Fibroblast of lung (primary cell): Measurements from ENCODE around the gene NDOR1. TPM values are rescaled to one million over a fixed set of nuclear protein-coding genes. Genes with fewer than 3 reads are reported as not detected.

Experiments
- DNase-seq, 2 donors: peaks; one replicate each; pipeline versions ENCODE4 v3.0.0 to v3.0.0-alpha.2; 2010; ENCODE audit warnings: low read depth in 2 of 2
- H2AFZ ChIP-seq: 2 replicates; pipeline ENCODE4 v1.5.1; 2012; ENCODE audit warnings: low read length, control low read depth, inconsistent platforms
- H3K27ac ChIP-seq: 2 replicates; pipeline ENCODE4 v1.5.1; 2011; ENCODE audit warnings: low read length, control low read depth; ENCODE audit not compliant: insufficient read depth
- H3K27me3 ChIP-seq: 2 replicates; pipeline ENCODE4 v1.5.1; 2011; ENCODE audit warnings: mild to moderate bottlenecking, low read length; ENCODE audit not compliant: control insufficient read depth, insufficient read depth
- H3K36me3 ChIP-seq: 2 replicates; pipeline ENCODE4 v1.5.1; 2011; ENCODE audit warnings: low read length; ENCODE audit not compliant: control insufficient read depth, insufficient read depth
- H3K4me1 ChIP-seq: 2 replicates; pipeline ENCODE4 v1.5.1; 2011; ENCODE audit warnings: low read length; ENCODE audit not compliant: control insufficient read depth, insufficient read depth; ENCODE audit errors: extremely low read depth
- H3K4me2 ChIP-seq: 2 replicates; pipeline ENCODE4 v1.5.1; 2011; ENCODE audit warnings: low read length, control low read depth; ENCODE audit not compliant: insufficient read depth; ENCODE audit errors: extremely low read depth
- H3K4me3 ChIP-seq, 4 experiments: fragments of 200-600 bp in 1 of 4; sonication (generic) in 1 of 4; replicated peaks in 1 of 4; 2 replicates each; pipeline ENCODE4 v1.5.1; 2011 to 2016; ENCODE audit warnings: low read length in 4 of 4, low read depth in 3 of 4, mild to moderate bottlenecking in 3 of 4, control low read depth in 2 of 4, inconsistent platforms in 1 of 4, mixed read lengths in 1 of 4; ENCODE audit not compliant: insufficient read depth in 1 of 4; ENCODE audit errors: control extremely low read depth in 1 of 4
- H3K79me2 ChIP-seq: 2 replicates; pipeline ENCODE4 v1.5.1; 2012; ENCODE audit warnings: mild to moderate bottlenecking, low read length, inconsistent platforms; ENCODE audit not compliant: control insufficient read depth, insufficient read depth
- H3K9ac ChIP-seq: 2 replicates; pipeline ENCODE4 v1.5.1; 2011; ENCODE audit warnings: mild to moderate bottlenecking, low read length, control low read depth; ENCODE audit not compliant: insufficient read depth
- H3K9me3 ChIP-seq: 2 replicates; pipeline ENCODE4 v1.5.1; 2012; ENCODE audit warnings: low read depth, low read length; ENCODE audit not compliant: control insufficient read depth, insufficient read depth
- H4K20me1 ChIP-seq: 2 replicates; pipeline ENCODE4 v1.5.1; 2011; ENCODE audit warnings: low read length; ENCODE audit not compliant: control insufficient read depth, insufficient read depth; ENCODE audit errors: extremely low read depth
- EZH2 ChIP-seq: IDR thresholded peaks from 2 replicates; pipeline ENCODE4 v1.5.1; 2012; ENCODE audit warnings: low read length, control low read depth, mild to moderate bottlenecking; ENCODE audit errors: missing control alignments
- polyA plus RNA-seq, 2 donors: library from polyadenylated mRNA; depleted of rRNA in 1 of 2; stranded (reverse) in 1 of 2; unstranded in 1 of 2; fragments of >200 nt; gene quantifications; 2 replicates each; pipeline ENCODE4 v1.2.1, GENCODE V29; 2011 to 2012; ENCODE audit warnings: missing spikeins in 1 of 2
- total RNA-seq: library from RNA; depleted of rRNA; stranded (reverse); fragments of >200 nt; gene quantifications from 2 replicates; pipeline ENCODE4 v1.2.1, GENCODE V29; 2014
- TF ChIP-seq, protein P1 (sequence below), 2 donors: IDR thresholded peaks in 1 of 2; conservative IDR thresholded peaks in 1 of 2; 1 replicate in 1 of 2; 2 replicates in 1 of 2; pipeline ENCODE4 v1.5.1; 2011 to 2012; ENCODE audit warnings: low read length in 2 of 2, control low read depth in 1 of 2, inconsistent platforms in 1 of 2, low read depth in 1 of 2, mild to moderate bottlenecking in 1 of 2

Gene NDOR1
- total and polyA plus RNA-seq, 2 donors (not counting 1 experiment from before 2014, with no cell fraction given), result 2.4 to 3.1 TPM

DNA sequence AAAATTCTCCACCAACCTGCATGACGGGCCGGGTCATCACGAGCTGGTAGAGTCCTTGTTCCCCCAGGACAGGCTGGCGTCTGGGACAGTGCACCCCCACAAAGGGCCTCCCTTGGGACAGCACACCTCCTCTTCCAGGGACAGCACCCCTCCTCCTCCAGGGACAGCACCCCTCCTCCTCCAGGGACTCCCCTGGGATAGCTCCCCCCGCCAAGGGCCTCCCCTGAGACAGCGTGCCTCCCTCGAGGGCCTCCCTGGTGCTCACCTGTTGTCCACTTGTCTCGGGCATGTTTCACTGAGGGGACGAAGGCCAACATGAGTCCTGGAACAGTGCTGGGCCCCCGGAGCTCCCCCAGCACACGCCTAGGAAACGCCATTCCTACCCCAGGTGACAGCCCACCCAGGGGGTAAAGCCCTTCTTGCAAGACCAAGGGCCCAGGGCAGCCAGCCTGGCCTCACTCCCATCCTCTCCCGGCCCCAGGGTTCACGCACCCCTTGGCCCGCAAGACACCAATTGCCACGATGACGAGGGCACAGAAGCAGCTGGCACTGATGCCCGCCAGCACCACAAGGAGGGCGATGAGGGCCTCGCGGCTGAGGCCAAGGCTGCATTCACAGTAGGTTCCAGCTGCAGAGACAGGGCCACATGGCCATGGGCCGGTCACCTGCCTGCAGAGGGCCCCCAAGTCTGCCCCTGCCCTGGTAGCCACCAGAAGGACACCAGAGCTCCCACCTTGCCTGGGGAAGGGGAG is 34.2 kb upstream of the NDOR1 start:
- Histone ChIP-seq H3K4me3 (no peak overlapping the region), H3K27me3 (peaks cover 31% of the 10 kb centered on the region), H3K9ac (no peak overlapping the region), H3K27ac (no peak overlapping the region), H3K4me2 (no peak overlapping the region), H3K4me1 (no peaks in the 10 kb centered on the region), H3K79me2 (no peaks in the 10 kb centered on the region), H3K9me3 (no peaks in the 10 kb centered on the region), H4K20me1 (no peaks in the 10 kb centered on the region), H3K36me3 (no peaks in the 10 kb centered on the region), H2AFZ (no peak overlapping the region)
- DNase-seq, result no peak
- TF ChIP-seq EZH2, result no peak
- TF ChIP-seq, protein P1, sequence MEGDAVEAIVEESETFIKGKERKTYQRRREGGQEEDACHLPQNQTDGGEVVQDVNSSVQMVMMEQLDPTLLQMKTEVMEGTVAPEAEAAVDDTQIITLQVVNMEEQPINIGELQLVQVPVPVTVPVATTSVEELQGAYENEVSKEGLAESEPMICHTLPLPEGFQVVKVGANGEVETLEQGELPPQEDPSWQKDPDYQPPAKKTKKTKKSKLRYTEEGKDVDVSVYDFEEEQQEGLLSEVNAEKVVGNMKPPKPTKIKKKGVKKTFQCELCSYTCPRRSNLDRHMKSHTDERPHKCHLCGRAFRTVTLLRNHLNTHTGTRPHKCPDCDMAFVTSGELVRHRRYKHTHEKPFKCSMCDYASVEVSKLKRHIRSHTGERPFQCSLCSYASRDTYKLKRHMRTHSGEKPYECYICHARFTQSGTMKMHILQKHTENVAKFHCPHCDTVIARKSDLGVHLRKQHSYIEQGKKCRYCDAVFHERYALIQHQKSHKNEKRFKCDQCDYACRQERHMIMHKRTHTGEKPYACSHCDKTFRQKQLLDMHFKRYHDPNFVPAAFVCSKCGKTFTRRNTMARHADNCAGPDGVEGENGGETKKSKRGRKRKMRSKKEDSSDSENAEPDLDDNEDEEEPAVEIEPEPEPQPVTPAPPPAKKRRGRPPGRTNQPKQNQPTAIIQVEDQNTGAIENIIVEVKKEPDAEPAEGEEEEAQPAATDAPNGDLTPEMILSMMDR (conservative IDR thresholded peaks at IDR 0.05 in 1 of 2, IDR thresholded peaks at IDR 0.05 in 1 of 2; ENCODE audit: low read depth in 1 of 2, low read length in 2 of 2), result no peak

DNA sequence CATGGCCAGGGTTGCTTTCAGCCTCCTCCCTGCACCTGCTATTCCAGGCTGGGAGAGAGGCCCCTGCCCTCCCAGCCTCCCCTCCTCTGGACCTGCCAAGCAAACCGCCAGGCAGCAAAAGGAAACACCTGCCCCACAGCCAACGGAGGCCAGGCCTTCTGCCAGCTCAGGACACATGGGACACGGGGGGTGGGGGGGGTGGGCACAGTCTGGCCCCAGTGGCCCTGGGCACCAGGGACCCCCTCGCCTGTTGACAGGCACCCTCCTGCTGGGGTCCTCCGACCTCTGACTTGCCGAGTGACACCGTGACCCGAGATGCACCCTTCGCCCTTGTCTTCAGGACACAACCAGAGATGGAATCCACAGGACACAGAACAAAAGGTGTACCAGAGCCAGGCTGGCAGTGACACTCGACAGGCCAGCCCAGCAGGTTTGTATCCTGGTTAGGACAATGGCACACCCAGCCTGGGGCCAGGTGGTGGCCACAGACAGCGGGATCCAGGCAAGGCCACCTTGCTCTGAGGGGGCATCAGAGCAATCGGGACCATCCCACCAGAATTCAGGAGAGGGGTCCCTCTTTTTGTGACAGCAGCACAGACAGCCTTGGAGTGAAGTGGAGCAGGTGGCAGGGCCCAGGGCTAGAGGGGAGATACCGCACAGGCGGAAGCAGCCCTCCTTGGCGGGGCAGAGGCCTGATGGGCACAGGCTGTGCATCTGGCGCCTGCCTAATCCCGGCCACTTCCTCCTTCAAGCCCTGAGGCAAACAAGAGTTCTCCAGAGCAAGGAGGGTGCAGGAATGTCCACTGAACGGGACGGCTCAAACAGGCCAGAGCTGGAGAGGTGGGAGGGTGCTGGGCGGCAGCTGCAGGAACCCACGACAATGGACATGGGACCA is 32.4 kb upstream of the NDOR1 start:
- H3K9me3 ChIP-seq, result no peaks in the 10 kb centered on the region
- no peak for DNase-seq
- peaks cover 3% of the 10 kb centered on the region for H3K36me3 ChIP-seq
- H3K27ac ChIP-seq, result no peak overlapping the region
- H3K4me3 ChIP-seq, result no peak overlapping the region
- TF ChIP-seq, protein P1 (conservative IDR thresholded peaks at IDR 0.05 in 1 of 2, IDR thresholded peaks at IDR 0.05 in 1 of 2; ENCODE audit: low read depth in 1 of 2, low read length in 2 of 2), result no peak
- TF ChIP-seq EZH2, result no peak
- no peaks in the 10 kb centered on the region for H4K20me1 ChIP-seq
- H3K9ac ChIP-seq, result no peak overlapping the region
- peaks cover 21% of the 10 kb centered on the region for H3K27me3 ChIP-seq
- H3K79me2 ChIP-seq, result no peaks in the 10 kb centered on the region
- H3K4me2 ChIP-seq, result no peak overlapping the region
- H2AFZ ChIP-seq, result no peak overlapping the region
- no peaks in the 10 kb centered on the region for H3K4me1 ChIP-seq
